GM06990 (cell line): ENCODE results near the gene FAM174C.
"Not testable (repeated sequence)": the region's sequence is repeated elsewhere in the genome, so short reads cannot be mapped to it uniquely, and the experiment has no call there.

Source experiments
- DNase-seq: peaks from one replicate; pipeline ENCODE4 v3.0.0-alpha.2; 2011; ENCODE audit not compliant: insufficient read length; ENCODE audit errors: extremely low read depth
- H3K27me3 ChIP-seq: replicated peaks from 2 replicates; pipeline ENCODE4 v1.6.0; 2011; ENCODE audit warnings: low read length; ENCODE audit not compliant: control insufficient read depth, insufficient read depth
- H3K36me3 ChIP-seq: 2 replicates; pipeline ENCODE4 v1.5.1; 2011; ENCODE audit warnings: low read length; ENCODE audit not compliant: control insufficient read depth, insufficient read depth
- H3K4me3 ChIP-seq: replicated peaks from 2 replicates; pipeline ENCODE4 v1.5.1; 2011; ENCODE audit warnings: low read depth, mild to moderate bottlenecking, control low read depth, low read length
- CTCF ChIP-seq: IDR thresholded peaks from 2 replicates; pipeline ENCODE4 v1.5.1; 2011; ENCODE audit warnings: low read length, control low read depth, mild to moderate bottlenecking, inconsistent platforms; ENCODE audit not compliant: insufficient read depth, poor library complexity, severe bottlenecking

Gene FAM174C

GRCh38 chr19:1299801-1300200, 24.5 kb downstream of the FAM174C start:
- Histone ChIP-seq H3K36me3 (no peaks in the 10 kb centered on the region), H3K27me3 (no peaks in the 10 kb centered on the region), H3K4me3 (no peak overlapping the region)
- TF ChIP-seq CTCF = no peak
- DNase-seq = no peak

GRCh38 chr19:1300744-1301490, 25.6 kb downstream of the FAM174C start:
- no peak for TF ChIP-seq CTCF
- Histone ChIP-seq H3K27me3 (no peaks in the 10 kb centered on the region), H3K4me3 (no peak overlapping the region), H3K36me3 (no peaks in the 10 kb centered on the region)
- no peak for DNase-seq

- no peak overlapping the region for H3K4me3 ChIP-seq
- no peaks in the 10 kb centered on the region for H3K27me3 ChIP-seq
- no peak for TF ChIP-seq CTCF
- DNase-seq = no peak
- H3K36me3 ChIP-seq = no peaks in the 10 kb centered on the region
Observed at GRCh38 chr19:1302533-1303239, 27.4 kb downstream of the FAM174C start.

GRCh38 chr19:1304197-1304924, 29.0 kb downstream of the FAM174C start:
- Histone ChIP-seq H3K36me3 (no peaks in the 10 kb centered on the region), H3K27me3 (no peaks in the 10 kb centered on the region), H3K4me3 (no peak overlapping the region)
- DNase-seq = no peak
- TF ChIP-seq CTCF = no peak

GRCh38 chr19:1305354-1305753, 30.0 kb downstream of the FAM174C start:
- H3K36me3 ChIP-seq, H3K4me3 ChIP-seq, DNase-seq, H3K27me3 ChIP-seq: not testable (repeated sequence)

GRCh38 chr19:1307320-1307719, 32.0 kb downstream of the FAM174C start:
- TF ChIP-seq CTCF = no peak
- no peaks in the 10 kb centered on the region for H3K27me3 ChIP-seq

More at GRCh38 chr19:1307320-1307719, 32.0 kb downstream of the FAM174C start:
- no peak for DNase-seq
- H3K36me3 ChIP-seq = no peaks in the 10 kb centered on the region
- no peak overlapping the region for H3K4me3 ChIP-seq
